ENCODE results near the gene SLC39A9.
"Not testable (repeated sequence)": the region's sequence is repeated elsewhere in the genome, so short reads cannot be mapped to it uniquely, and the experiment has no call there.

Gene SLC39A9

GRCh38 chr14:69400154-69400553 is 1.7 kb downstream of the SLC39A9 start:
- TF ChIP-seq CTCF (IDR thresholded peaks at IDR 0.05; ENCODE audit: borderline replicate concordance, insufficient read depth, low read depth, low read length), result no peak
- H3K4me3 ChIP-seq (ENCODE audit: low read depth, low read length), result no peak overlapping the region

GRCh38 chr14:69401841-69402240 is 3.3 kb downstream of the SLC39A9 start:
- TF ChIP-seq CTCF (IDR thresholded peaks at IDR 0.05; ENCODE audit: borderline replicate concordance, insufficient read depth, low read depth, low read length), result no peak

GRCh38 chr14:69404478-69404877 is 6.0 kb downstream of the SLC39A9 start:
- no peak overlapping the region for H3K4me3 ChIP-seq (ENCODE audit: low read depth, low read length)
- TF ChIP-seq CTCF (IDR thresholded peaks at IDR 0.05; ENCODE audit: borderline replicate concordance, insufficient read depth, low read depth, low read length), result no peak

More at GRCh38 chr14:69401841-69402240, 3.3 kb downstream of the SLC39A9 start:
- no peak overlapping the region for H3K4me3 ChIP-seq (ENCODE audit: low read depth, low read length)

DNA sequence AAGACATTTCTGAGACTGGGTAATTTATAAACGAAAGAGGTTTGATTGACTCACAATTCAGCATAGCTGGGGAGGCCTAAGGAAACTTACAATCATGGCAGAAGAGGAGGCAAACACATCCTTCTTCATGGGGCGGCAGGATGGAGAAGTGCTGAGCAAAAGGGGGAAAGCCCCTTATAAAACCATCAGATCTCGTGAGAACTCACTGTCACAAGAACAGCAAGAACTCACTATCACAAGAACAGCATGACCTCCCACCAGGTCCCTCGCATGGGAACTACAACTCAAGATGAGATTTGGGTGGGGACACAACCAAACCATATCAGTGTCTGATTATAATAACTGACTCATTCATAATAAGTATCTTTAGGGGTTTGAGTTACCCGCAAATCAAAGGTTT is 6.4 kb downstream of the SLC39A9 start:
- no peak overlapping the region for H3K4me3 ChIP-seq (ENCODE audit: low read depth, low read length)
- TF ChIP-seq CTCF (IDR thresholded peaks at IDR 0.05; ENCODE audit: borderline replicate concordance, insufficient read depth, low read depth, low read length), result no peak

- no peak for TF ChIP-seq CTCF (IDR thresholded peaks at IDR 0.05; ENCODE audit: borderline replicate concordance, insufficient read depth, low read depth, low read length)
Measured at GRCh38 chr14:69405762-69406161, 7.3 kb downstream of the SLC39A9 start.

DNA sequence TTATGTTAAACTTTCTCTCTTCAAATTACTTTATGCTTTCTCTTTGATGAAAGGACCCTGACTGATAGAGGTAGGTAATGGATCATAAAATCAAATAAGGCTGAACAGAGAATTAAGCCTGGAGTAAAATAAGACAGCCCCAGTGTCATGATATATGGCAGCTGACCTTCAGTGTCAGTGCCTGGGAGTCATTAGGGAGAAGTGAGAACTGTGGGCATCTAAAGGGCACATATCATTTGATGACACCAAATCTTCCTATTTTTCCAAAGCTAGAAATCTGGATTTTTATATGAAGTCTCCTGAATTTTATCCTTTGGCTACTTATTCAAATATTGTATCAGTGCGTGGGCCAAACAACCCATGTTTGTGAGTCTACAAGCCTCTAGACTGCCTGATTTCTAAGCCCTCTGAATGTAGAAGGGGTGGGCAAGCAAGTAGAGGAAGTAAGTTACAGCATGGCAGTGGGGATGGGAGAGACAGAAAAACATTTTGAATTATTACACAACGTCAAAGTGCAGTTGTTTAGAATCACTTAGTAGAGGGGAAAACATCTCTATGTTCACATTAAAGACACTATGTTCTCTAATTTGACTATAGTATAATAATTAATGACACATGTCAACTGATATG is 10.0 kb downstream of the SLC39A9 start:
- TF ChIP-seq CTCF (IDR thresholded peaks at IDR 0.05; ENCODE audit: borderline replicate concordance, insufficient read depth, low read depth, low read length), result no peak
- H3K4me3 ChIP-seq (ENCODE audit: low read depth, low read length), result no peak overlapping the region

More at GRCh38 chr14:69405762-69406161, 7.3 kb downstream of the SLC39A9 start:
- H3K4me3 ChIP-seq (ENCODE audit: low read depth, low read length), result no peak overlapping the region

- no peak for TF ChIP-seq CTCF (IDR thresholded peaks at IDR 0.05; ENCODE audit: borderline replicate concordance, insufficient read depth, low read depth, low read length)
- H3K4me3 ChIP-seq (ENCODE audit: low read depth, low read length), result no peak overlapping the region
Measured at GRCh38 chr14:69413483-69413882, 15.0 kb downstream of the SLC39A9 start.

DNA sequence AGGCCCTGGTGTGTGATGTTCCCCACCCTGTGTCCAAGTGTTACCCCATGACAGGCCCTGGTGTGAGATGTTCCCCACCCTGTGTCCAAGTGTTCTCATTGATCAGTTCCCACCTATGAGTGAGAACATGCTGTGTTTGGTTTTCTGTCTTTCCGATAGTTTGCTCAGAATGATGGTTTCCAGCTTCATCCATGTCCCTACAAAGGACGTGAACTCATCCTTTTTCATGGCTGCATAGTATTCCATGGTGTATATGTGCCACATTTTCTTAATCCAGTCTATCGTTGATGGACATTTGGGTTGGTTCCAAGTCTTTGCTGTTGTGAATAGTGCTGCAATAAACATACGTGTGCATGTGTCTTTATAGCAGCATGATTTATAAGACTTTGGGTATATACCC is 17.6 kb downstream of the SLC39A9 start:
- H3K4me3 ChIP-seq (ENCODE audit: low read depth, low read length), result not testable (repeated sequence)
